Vagina (tissue), 2 donors: ENCODE data around the gene ZNF292.

Experiments
- POLR2A ChIP-seq, 2 donors: fragments of 450-650 bp; IDR thresholded peaks; one replicate each; pipeline ENCODE4 v1.6.1; 2017; ENCODE audit warnings: antibody characterized with exemption in 2 of 2, mild to moderate bottlenecking in 2 of 2, moderate library complexity in 2 of 2
- TF ChIP-seq, protein P1 (sequence below), 3 experiments: fragments of 450-650 bp in 2 of 3; fragments of 200-600 bp in 1 of 3; sonication (generic) in 1 of 3; IDR thresholded peaks; one replicate each; pipeline ENCODE4 v1.5.1; 2017 to 2019; ENCODE audit warnings: antibody characterized with exemption in 3 of 3, mild to moderate bottlenecking in 2 of 3, moderate library complexity in 2 of 3

DNA sequence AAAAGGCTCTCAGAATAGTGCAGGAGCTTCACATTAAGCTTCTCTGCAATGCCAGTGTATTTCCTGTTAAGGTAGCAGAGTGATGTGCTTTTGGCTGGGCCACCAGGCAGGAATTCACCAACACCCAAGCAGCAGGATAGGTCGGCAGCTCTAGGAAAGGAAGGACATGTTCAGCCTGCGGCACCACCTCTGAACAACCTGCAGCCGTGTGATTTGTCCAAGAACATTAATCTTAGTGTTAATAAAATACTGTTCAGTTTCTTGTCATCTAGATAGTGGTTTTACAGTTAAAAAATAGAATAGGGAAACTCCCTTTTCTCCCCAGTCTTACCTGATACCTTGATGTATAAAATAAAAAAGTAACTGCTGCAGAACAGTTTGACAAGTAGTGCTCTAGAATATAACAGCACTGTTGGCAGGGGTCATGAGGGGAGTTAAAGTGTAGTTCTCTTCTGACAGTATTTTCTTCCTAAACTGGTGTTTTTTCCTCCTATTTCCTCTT is 18.8 kb downstream of the ZNF292 start:
- TF ChIP-seq, protein P1, sequence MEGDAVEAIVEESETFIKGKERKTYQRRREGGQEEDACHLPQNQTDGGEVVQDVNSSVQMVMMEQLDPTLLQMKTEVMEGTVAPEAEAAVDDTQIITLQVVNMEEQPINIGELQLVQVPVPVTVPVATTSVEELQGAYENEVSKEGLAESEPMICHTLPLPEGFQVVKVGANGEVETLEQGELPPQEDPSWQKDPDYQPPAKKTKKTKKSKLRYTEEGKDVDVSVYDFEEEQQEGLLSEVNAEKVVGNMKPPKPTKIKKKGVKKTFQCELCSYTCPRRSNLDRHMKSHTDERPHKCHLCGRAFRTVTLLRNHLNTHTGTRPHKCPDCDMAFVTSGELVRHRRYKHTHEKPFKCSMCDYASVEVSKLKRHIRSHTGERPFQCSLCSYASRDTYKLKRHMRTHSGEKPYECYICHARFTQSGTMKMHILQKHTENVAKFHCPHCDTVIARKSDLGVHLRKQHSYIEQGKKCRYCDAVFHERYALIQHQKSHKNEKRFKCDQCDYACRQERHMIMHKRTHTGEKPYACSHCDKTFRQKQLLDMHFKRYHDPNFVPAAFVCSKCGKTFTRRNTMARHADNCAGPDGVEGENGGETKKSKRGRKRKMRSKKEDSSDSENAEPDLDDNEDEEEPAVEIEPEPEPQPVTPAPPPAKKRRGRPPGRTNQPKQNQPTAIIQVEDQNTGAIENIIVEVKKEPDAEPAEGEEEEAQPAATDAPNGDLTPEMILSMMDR (IDR thresholded peaks at IDR 0.05), result no peak
- TF ChIP-seq POLR2A (IDR thresholded peaks at IDR 0.05), result no peak
